HG02840 (cell line): ENCODE measurements around the gene PYCR2.

Experiments used
- ATAC-seq: cut with Tn5 transposase; IDR thresholded peaks from one replicate; pipeline ENCODE4 v1.9.1; 2021; ENCODE audit warnings: mild to moderate bottlenecking, moderate library complexity, moderate number of reproducible peaks; ENCODE audit not compliant: unreplicated experiment, low FRiP score

PYCR2 gene

GRCh38 chr1:225880222-225880588 is 43.8 kb downstream of the PYCR2 start:
- no peak for ATAC-seq

GRCh38 chr1:225879521-225880221 is 44.4 kb downstream of the PYCR2 start:
- ATAC-seq: no peak

- ATAC-seq: no peak
Observed at GRCh38 chr1:225878282-225878681, 45.8 kb downstream of the PYCR2 start.

- ATAC-seq: no peak
Observed at GRCh38 chr1:225877580-225877979, 46.5 kb downstream of the PYCR2 start.

- no peak for ATAC-seq
Observed at GRCh38 chr1:225876900-225877510, 47.0 kb downstream of the PYCR2 start.

GRCh38 chr1:225875044-225875815 is 48.8 kb downstream of the PYCR2 start:
- no peak for ATAC-seq

- no peak for ATAC-seq
Observed at GRCh38 chr1:225874431-225874830, 49.6 kb downstream of the PYCR2 start.

GRCh38 chr1:225873281-225873850 is 50.7 kb downstream of the PYCR2 start:
- ATAC-seq: no peak

- ATAC-seq: no peak
Observed at GRCh38 chr1:225872075-225872430, 52.0 kb downstream of the PYCR2 start.

- ATAC-seq: no peak
Observed at GRCh38 chr1:225871359-225872074, 52.5 kb downstream of the PYCR2 start.

- ATAC-seq: no peak
Observed at GRCh38 chr1:225870911-225871310, 53.1 kb downstream of the PYCR2 start.
